Hepatocyte (in vitro differentiated cells): ENCODE data around the gene STK10. TPM values are rescaled to one million over a fixed set of nuclear protein-coding genes. Genes with fewer than 3 reads are reported as not detected.
A peak's percentile ranks its signal among the peaks of the same experiment; 100 is the strongest.

Experiments used
- DNase-seq: peaks from one replicate; pipeline ENCODE4 v3.0.0-alpha.2; 2016; ENCODE audit warnings: low spot score
- H2AFZ ChIP-seq: fragments of 200-600 bp; sonication (generic); 2 replicates; pipeline ENCODE4 v1.6.0; 2016; ENCODE audit warnings: antibody characterized with exemption, mild to moderate bottlenecking
- H3K27ac ChIP-seq: fragments of 200-600 bp; sonication (generic); 2 replicates; pipeline ENCODE4 v1.5.1; 2016; ENCODE audit warnings: mild to moderate bottlenecking
- H3K27me3 ChIP-seq: fragments of 200-600 bp; sonication (generic); 2 replicates; pipeline ENCODE4 v1.6.1; 2016
- H3K36me3 ChIP-seq: fragments of 200-600 bp; sonication (generic); replicated peaks from 2 replicates; pipeline ENCODE4 v1.5.1; 2016; ENCODE audit warnings: low read depth; ENCODE audit not compliant: insufficient read depth
- H3K4me1 ChIP-seq: fragments of 200-600 bp; sonication (generic); 2 replicates; pipeline ENCODE4 v1.5.1; 2016; ENCODE audit warnings: mild to moderate bottlenecking, moderate library complexity; ENCODE audit not compliant: insufficient read depth
- H3K4me2 ChIP-seq: fragments of 200-600 bp; sonication (generic); 2 replicates; pipeline ENCODE4 v1.6.0; 2016
- H3K4me3 ChIP-seq: fragments of 200-600 bp; sonication (generic); 2 replicates; pipeline ENCODE4 v1.5.1; 2016; ENCODE audit warnings: mild to moderate bottlenecking
- H3K79me2 ChIP-seq: fragments of 200-600 bp; sonication (generic); 2 replicates; pipeline ENCODE4 v1.6.0; 2017; ENCODE audit warnings: mild to moderate bottlenecking
- H3K9me2 ChIP-seq: fragments of 200-600 bp; sonication (generic); replicated peaks from 2 replicates; pipeline ENCODE4 v1.6.0; 2017; ENCODE audit warnings: mild to moderate bottlenecking; ENCODE audit not compliant: insufficient read depth
- H3K9me3 ChIP-seq: fragments of 200-600 bp; sonication (generic); 2 replicates; pipeline ENCODE4 v1.5.1; 2016; ENCODE audit warnings: low read depth, mild to moderate bottlenecking
- H4K20me1 ChIP-seq: fragments of 200-600 bp; sonication (generic); 2 replicates; pipeline ENCODE4 v1.6.0; 2016; ENCODE audit warnings: mild to moderate bottlenecking; ENCODE audit not compliant: insufficient read depth, poor library complexity, severe bottlenecking
- CTCF ChIP-seq: fragments of 200-600 bp; sonication (generic); IDR thresholded peaks from 2 replicates; pipeline ENCODE4 v1.5.1; 2016; ENCODE audit warnings: antibody characterized with exemption, mild to moderate bottlenecking; ENCODE audit not compliant: poor library complexity
- EZH2 ChIP-seq: fragments of 200-600 bp; sonication (generic); IDR thresholded peaks from 2 replicates; pipeline ENCODE4 v1.6.1; 2016; ENCODE audit warnings: antibody characterized with exemption, mild to moderate bottlenecking, borderline replicate concordance
- EZH2phosphoT487 ChIP-seq: fragments of 200-600 bp; sonication (generic); IDR thresholded peaks from one replicate; pipeline ENCODE4 v1.6.1; 2018; ENCODE audit warnings: antibody characterized with exemption, mild to moderate bottlenecking, low read depth, moderate library complexity; ENCODE audit not compliant: unreplicated experiment, severe bottlenecking
- WGBS: methylation state at CpG from one replicate; pipeline ENCODE4 v1.1.6; 2016; ENCODE audit warnings: low lambda C conversion rate; ENCODE audit errors: missing lambda C conversion rate; 5-methylcytosine and 5-hydroxymethylcytosine counted together
- polyA plus RNA-seq: library from polyadenylated mRNA; unstranded; fragments of >200 nt; fragmentation: Nextera tagmentation; extraction: Ambion mirVana; gene quantifications from 2 replicates; pipeline ENCODE4 v1.2.1, GENCODE V29; 2016
- total RNA-seq: library from RNA; depleted of rRNA; stranded (reverse); fragments of >200 nt; gene quantifications from 2 replicates; pipeline ENCODE4 v1.2.3, GENCODE V29; 2014

The STK10 gene
- total and polyA plus RNA-seq, 2 experiments from 2014 or later: 11.3 to 19.3 TPM

GRCh38 chr5:172104021-172104420 lies 84.0 kb downstream of the STK10 start:
- H3K9me2 ChIP-seq: no peaks in the 10 kb centered on the region
- H3K9me3 ChIP-seq: no peaks in the 10 kb centered on the region
- H3K36me3 ChIP-seq: no peaks in the 10 kb centered on the region
- no peaks in the 10 kb centered on the region for H4K20me1 ChIP-seq
- peak overlapping the region; percentile 79 for H3K27ac ChIP-seq
- H3K4me2 ChIP-seq: no peak overlapping the region
- TF ChIP-seq EZH2phosphoT487 (no peak), EZH2 (no peak), CTCF (no peak)
- peaks cover 15% of the 10 kb centered on the region for H3K4me1 ChIP-seq
- no peak overlapping the region for H3K4me3 ChIP-seq
- no peaks in the 10 kb centered on the region for H3K27me3 ChIP-seq
- H3K79me2 ChIP-seq: no peaks in the 10 kb centered on the region
- DNase-seq: no peak
- WGBS: 87% methylated on average over 11 of the region's 11 CpGs
- no peak overlapping the region for H2AFZ ChIP-seq

GRCh38 chr5:172102913-172103626 lies 85.0 kb downstream of the STK10 start:
- Histone ChIP-seq H3K9me2 (no peaks in the 10 kb centered on the region), H4K20me1 (no peaks in the 10 kb centered on the region), H3K9me3 (no peaks in the 10 kb centered on the region), H3K27me3 (no peaks in the 10 kb centered on the region), H3K4me2 (peak overlapping the region; percentile 44), H3K4me3 (no peak overlapping the region), H2AFZ (no peak overlapping the region), H3K27ac (peak overlapping the region; percentile 79), H3K79me2 (no peaks in the 10 kb centered on the region), H3K36me3 (no peaks in the 10 kb centered on the region), H3K4me1 (peaks cover 20% of the 10 kb centered on the region)
- 58% methylated on average over 21 of the region's 21 CpGs for WGBS
- TF ChIP-seq CTCF (no peak), EZH2 (no peak), EZH2phosphoT487 (no peak)
- DNase-seq: peak; percentile 64

GRCh38 chr5:172102218-172102870 lies 85.7 kb downstream of the STK10 start:
- Histone ChIP-seq H3K79me2 (no peaks in the 10 kb centered on the region), H3K9me2 (no peaks in the 10 kb centered on the region), H3K4me2 (no peak overlapping the region), H3K36me3 (no peaks in the 10 kb centered on the region), H3K9me3 (no peaks in the 10 kb centered on the region), H4K20me1 (no peaks in the 10 kb centered on the region), H3K4me3 (no peak overlapping the region), H3K4me1 (peaks cover 22% of the 10 kb centered on the region), H3K27ac (peak overlapping the region; percentile 79), H3K27me3 (no peaks in the 10 kb centered on the region), H2AFZ (no peak overlapping the region)
- WGBS: 98% methylated on average over 22 of the region's 22 CpGs
- DNase-seq: no peak
- TF ChIP-seq EZH2phosphoT487 (no peak), EZH2 (no peak), CTCF (no peak)
